PC-9 (cell line): ENCODE measurements around the gene NEK4. TPM values are rescaled to one million over a fixed set of nuclear protein-coding genes. Genes with fewer than 3 reads are reported as not detected.

ENCODE experiments used
- BruUV-seq: library from RNA; stranded (reverse); fragments of 400-500 nt; replicated peaks from 2 replicates; lab custom pipeline; 2021; lab: Mats Ljungman, UMichigan
- CTCF ChIA-PET: fragments of 300-600 bp; sonication (Branson Sonifier 250); formaldehyde crosslinking; loops from one replicate; lab custom pipeline; 2022; ENCODE audit warnings: antibody characterized with exemption; lab: Charles Lee
- POLR2A ChIA-PET: fragments of 300-600 bp; sonication (Branson Sonifier 250); formaldehyde crosslinking; loops from one replicate; lab custom pipeline; 2022; ENCODE audit warnings: antibody characterized with exemption; ENCODE audit not compliant: unreplicated experiment; lab: Charles Lee
- DNase-seq, 2 experiments: peaks; one replicate each; pipeline versions ENCODE4 v3.0.0 to v3.0.0-alpha.2; 2015 to 2022; ENCODE audit warnings: mixed read lengths in 1 of 2
- H2AFZ ChIP-seq: fragments of 200-600 bp; sonication (generic); 2 replicates; pipeline ENCODE4 v1.8.1; 2017; ENCODE audit warnings: antibody characterized with exemption
- H3F3A ChIP-seq: fragments of 200-600 bp; sonication (generic); 2 replicates; pipeline ENCODE4 v1.8.1; 2017; ENCODE audit warnings: antibody characterized with exemption, mild to moderate bottlenecking, low read depth; ENCODE audit not compliant: insufficient read depth
- H3K27ac ChIP-seq: fragments of 200-600 bp; sonication (generic); 2 replicates; pipeline ENCODE4 v1.6.1; 2016; ENCODE audit warnings: mixed run types
- H3K27me3 ChIP-seq: fragments of 200-600 bp; sonication (generic); 2 replicates; pipeline ENCODE4 v1.6.1; 2016; ENCODE audit warnings: low read depth, mixed run types; ENCODE audit not compliant: insufficient read depth
- H3K36me3 ChIP-seq: fragments of 200-600 bp; sonication (generic); 2 replicates; pipeline ENCODE4 v1.6.1; 2016; ENCODE audit warnings: low read depth, mixed run types
- H3K4me1 ChIP-seq: fragments of 200-600 bp; sonication (generic); replicated peaks from 2 replicates; pipeline ENCODE4 v1.6.1; 2016; ENCODE audit warnings: mixed run types; ENCODE audit not compliant: insufficient read depth
- H3K4me2 ChIP-seq: fragments of 200-600 bp; sonication (generic); 2 replicates; pipeline ENCODE4 v1.6.1; 2017; ENCODE audit warnings: mixed run types
- H3K4me3 ChIP-seq: fragments of 200-600 bp; sonication (generic); 2 replicates; pipeline ENCODE4 v1.6.1; 2016; ENCODE audit warnings: mixed run types
- H3K79me2 ChIP-seq: fragments of 200-600 bp; sonication (generic); 2 replicates; pipeline ENCODE4 v1.6.1; 2017; ENCODE audit warnings: low read depth, mixed run types
- H3K9me2 ChIP-seq: fragments of 200-600 bp; sonication (generic); 2 replicates; pipeline ENCODE4 v1.8.1; 2017; ENCODE audit warnings: mild to moderate bottlenecking; ENCODE audit not compliant: insufficient read depth
- H3K9me3 ChIP-seq: fragments of 200-600 bp; sonication (generic); 2 replicates; pipeline ENCODE4 v1.8.1; 2016; ENCODE audit warnings: low read depth; ENCODE audit not compliant: insufficient read depth
- H4K20me1 ChIP-seq: fragments of 200-600 bp; sonication (generic); 2 replicates; pipeline ENCODE4 v1.8.1; 2017; ENCODE audit not compliant: insufficient read depth
- CTCF ChIP-seq: fragments of 200-600 bp; sonication (generic); conservative IDR thresholded peaks from 2 replicates; pipeline ENCODE4 v1.6.1; 2017; ENCODE audit warnings: mixed run types, antibody characterized with exemption, mild to moderate bottlenecking, moderate library complexity
- EZH2 ChIP-seq: fragments of 200-600 bp; sonication (generic); IDR thresholded peaks from 2 replicates; pipeline ENCODE4 v1.8.0; 2017; ENCODE audit warnings: antibody characterized with exemption, low read depth
- intact Hi-C: fragments of 100-400 bp; cut with micrococcal nuclease; formaldehyde crosslinking; loops from one replicate; pipeline ENCODE4 v1.10.0; 2022; ENCODE audit not compliant: unreplicated experiment
- total RNA-seq: library from RNA; stranded (reverse); gene quantifications from 2 replicates; pipeline ENCODE4 v1.2.3, GENCODE V29; 2021

NEK4 gene
- total RNA-seq, 1 experiment from 2014 or later: 36.5 TPM

- CTCF ChIA-PET: no interaction called here
- Histone ChIP-seq H2AFZ (no peak overlapping the region), H3K4me3 (no peak overlapping the region)
These were observed 5.1 kb upstream of the NEK4 start for GRCh38 chr3:52775877-52776276.

DNA sequence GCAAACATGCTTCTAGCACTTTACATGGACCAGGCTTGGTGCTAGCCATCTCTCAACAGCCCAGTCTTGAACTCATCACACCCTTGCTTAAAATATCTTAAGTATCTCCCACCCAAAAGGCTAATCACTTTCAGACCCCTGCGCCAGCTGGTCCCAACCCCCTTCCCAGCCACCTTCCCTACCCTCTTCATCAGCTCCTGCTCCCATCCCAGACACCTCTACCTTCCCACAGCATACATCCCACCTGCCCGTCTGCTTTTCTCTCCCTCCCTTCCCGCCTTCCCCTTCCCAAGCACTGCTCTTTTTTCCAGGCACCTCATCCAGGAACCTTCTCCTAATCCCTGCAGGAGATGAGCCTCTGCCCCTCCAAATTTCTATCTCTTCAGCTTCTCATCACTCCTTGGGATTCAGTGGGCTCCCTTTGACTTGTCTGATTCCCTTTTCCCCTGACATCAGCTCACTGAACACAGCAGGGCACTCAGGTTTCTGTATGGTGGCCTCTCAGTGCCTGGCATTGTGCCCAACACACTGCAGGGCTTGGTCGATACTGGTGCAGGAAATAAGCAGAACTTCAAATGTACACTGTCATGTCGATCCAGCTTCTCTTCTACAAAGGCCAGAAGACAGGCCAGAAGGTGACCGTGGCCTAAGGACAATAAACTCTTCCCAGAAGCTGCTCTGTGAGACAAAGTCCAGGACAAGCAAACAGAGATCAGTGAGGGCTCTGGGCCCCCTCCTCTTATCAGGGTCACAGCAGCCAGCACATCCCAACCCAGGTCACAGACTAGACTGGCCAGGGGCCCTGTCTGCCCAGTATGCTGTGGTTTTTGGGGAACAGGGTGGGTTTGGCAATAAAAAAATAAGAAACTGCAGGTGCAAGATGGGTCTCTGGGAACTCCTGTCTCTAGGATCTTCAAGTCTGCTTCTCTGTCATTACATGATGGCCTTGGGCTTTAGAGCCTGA lies 4.4 kb upstream of the NEK4 start:
- no peaks in the 10 kb centered on the region for H3K9me3 ChIP-seq
- H3K36me3 ChIP-seq: no peaks in the 10 kb centered on the region
- no peaks in the 10 kb centered on the region for H3K9me2 ChIP-seq
- no peak overlapping the region for H3K4me3 ChIP-seq
- no TSS peak for BruUV-seq
- H3K27ac ChIP-seq: no peak overlapping the region
- H3K4me2 ChIP-seq: no peak overlapping the region
- H4K20me1 ChIP-seq: no peaks in the 10 kb centered on the region
- no peaks in the 10 kb centered on the region; the same call in 1 of the 2 replicates for H3K27me3 ChIP-seq
- DNase-seq: no peak
- no peaks in the 10 kb centered on the region; the same call in 1 of the 2 replicates for H3K4me1 ChIP-seq
- no peak overlapping the region for H2AFZ ChIP-seq
- POLR2A ChIA-PET: no interaction called here
- CTCF ChIA-PET: no interaction called here
- H3K79me2 ChIP-seq: no peaks in the 10 kb centered on the region; the same call in none of the 2 replicates
- TF ChIP-seq EZH2 (no peak), CTCF (no peak)
- intact Hi-C loops: no loop called here
- H3F3A ChIP-seq: no peaks in the 10 kb centered on the region

More at GRCh38 chr3:52775877-52776276, 5.1 kb upstream of the NEK4 start:
- no peaks in the 10 kb centered on the region for H3F3A ChIP-seq
- TF ChIP-seq CTCF: no peak
- no peak for TF ChIP-seq EZH2
- no peaks in the 10 kb centered on the region; the same call in 1 of the 2 replicates for H3K4me1 ChIP-seq
- no peak overlapping the region for H3K4me2 ChIP-seq
- no peaks in the 10 kb centered on the region for H3K79me2 ChIP-seq
- no peak overlapping the region for H3K27ac ChIP-seq
- DNase-seq: no peak
- H3K27me3 ChIP-seq: peaks cover 5% of the 10 kb centered on the region; the same call in 1 of the 2 replicates
- POLR2A ChIA-PET: no interaction called here
- H4K20me1 ChIP-seq: no peaks in the 10 kb centered on the region
- no peaks in the 10 kb centered on the region for H3K9me2 ChIP-seq
- intact Hi-C loops: no loop called here
- no peaks in the 10 kb centered on the region for H3K36me3 ChIP-seq
- no TSS peak for BruUV-seq
- H3K9me3 ChIP-seq: no peaks in the 10 kb centered on the region

- H3K27ac ChIP-seq: no peak overlapping the region
- no peaks in the 10 kb centered on the region for H4K20me1 ChIP-seq
- no peak for DNase-seq
- BruUV-seq: no TSS peak
- H3K79me2 ChIP-seq: peaks cover 9% of the 10 kb centered on the region
- intact Hi-C loops: no loop called here
- H3K4me2 ChIP-seq: no peak overlapping the region
- TF ChIP-seq EZH2 (no peak), CTCF (no peak)
- CTCF ChIA-PET: no interaction called here
- H3K4me1 ChIP-seq: peaks cover 9% of the 10 kb centered on the region; the same call in 1 of the 2 replicates
- H3K27me3 ChIP-seq: no peaks in the 10 kb centered on the region
- POLR2A ChIA-PET: no interaction called here
- no peaks in the 10 kb centered on the region for H3K36me3 ChIP-seq
- no peak overlapping the region for H2AFZ ChIP-seq
- H3K9me2 ChIP-seq: no peaks in the 10 kb centered on the region
- H3K4me3 ChIP-seq: no peak overlapping the region
- H3K9me3 ChIP-seq: no peaks in the 10 kb centered on the region
- no peaks in the 10 kb centered on the region for H3F3A ChIP-seq
These were observed 3.5 kb upstream of the NEK4 start for GRCh38 chr3:52774066-52774713.
